GM18951 (cell line): ENCODE results near the gene AUTS2.

Source experiments
- POLR2A ChIP-seq: IDR thresholded peaks from 4 replicates; pipeline ENCODE4 v1.6.1; 2011; ENCODE audit warnings: mild to moderate bottlenecking; ENCODE audit not compliant: insufficient read length, insufficient read depth; ENCODE audit errors: extremely low read depth
- in situ Hi-C: fragments of 300-500 bp; cut with MboI; formaldehyde crosslinking; loops from one replicate; pipeline ENCODE4 v1.12.0; 2022; ENCODE audit warnings: low sequenced_read_pairs, mixed read lengths, inconsistent platforms; ENCODE audit not compliant: unreplicated experiment

Gene AUTS2

GRCh38 chr7:70781922-70782311 is 1183.6 kb downstream of the AUTS2 start:
- in situ Hi-C loops = no loop called here

DNA sequence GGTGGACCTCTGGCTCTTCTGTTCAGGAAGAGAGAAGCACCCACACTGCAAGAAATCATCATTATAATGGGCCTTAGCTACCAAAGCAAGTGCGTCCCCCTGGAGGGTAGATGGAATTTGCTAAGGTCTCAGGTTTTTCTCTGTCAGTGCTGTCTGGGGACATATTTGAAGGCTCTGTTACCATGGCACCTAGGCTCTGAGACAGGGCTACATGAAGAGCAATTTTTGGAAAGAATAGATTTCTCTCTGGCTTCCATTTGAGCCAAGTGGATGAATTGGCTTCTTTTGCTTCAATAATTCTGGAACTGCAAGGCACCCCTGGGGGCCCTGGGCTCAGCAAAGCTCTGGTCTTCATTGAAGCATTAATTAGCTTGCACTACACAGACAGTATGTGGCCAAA is 1184.5 kb downstream of the AUTS2 start:
- in situ Hi-C loops = no loop called here
- TF ChIP-seq POLR2A = no peak

More at GRCh38 chr7:70781922-70782311, 1183.6 kb downstream of the AUTS2 start:
- TF ChIP-seq POLR2A = no peak

- in situ Hi-C loops = no loop called here
- no peak for TF ChIP-seq POLR2A
Measured at GRCh38 chr7:70785427-70785826, 1187.2 kb downstream of the AUTS2 start.

DNA sequence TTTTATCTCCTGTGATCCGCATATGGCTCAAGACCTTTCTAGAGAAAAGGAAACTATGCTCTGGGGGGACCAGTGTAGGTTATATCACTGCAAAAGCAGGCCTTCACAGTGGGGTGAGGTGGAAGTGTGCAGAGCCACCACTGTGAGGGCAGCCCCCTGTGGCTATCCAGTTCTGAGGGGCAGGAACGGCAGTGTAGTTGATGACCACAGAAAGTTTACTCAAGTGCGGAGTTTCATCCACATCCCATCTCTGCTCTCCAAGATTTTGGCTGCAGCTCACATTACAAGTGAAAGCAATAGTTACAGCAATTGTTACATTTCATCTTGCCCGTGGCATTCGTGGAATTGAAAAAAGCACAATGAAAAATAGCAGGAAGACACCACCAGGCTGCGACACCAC is 1187.8 kb downstream of the AUTS2 start:
- TF ChIP-seq POLR2A = no peak

DNA sequence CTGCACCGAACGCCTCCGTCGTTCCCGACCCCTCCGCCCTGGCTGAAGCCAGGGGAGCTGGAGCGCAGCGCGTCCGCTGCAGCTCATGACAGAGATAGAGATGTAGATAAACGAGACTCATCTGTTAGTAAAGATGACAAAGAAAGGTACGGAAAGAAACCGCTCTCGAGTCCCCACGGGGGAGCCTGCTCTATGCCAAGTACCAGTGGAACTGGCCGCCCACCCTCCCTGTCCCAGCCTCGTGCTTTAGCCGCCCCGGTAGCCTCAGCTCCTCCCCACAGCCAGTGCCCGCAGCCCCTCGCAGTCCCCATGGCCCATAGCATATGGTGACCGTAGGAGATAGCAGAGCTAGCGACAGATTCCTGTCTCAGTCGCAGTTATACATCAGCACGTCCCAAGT is 1189.0 kb downstream of the AUTS2 start:
- in situ Hi-C loops = no loop called here
- TF ChIP-seq POLR2A = no peak

More for the DNA sequence above, 1187.8 kb downstream of the AUTS2 start:
- in situ Hi-C loops = no loop called here

DNA sequence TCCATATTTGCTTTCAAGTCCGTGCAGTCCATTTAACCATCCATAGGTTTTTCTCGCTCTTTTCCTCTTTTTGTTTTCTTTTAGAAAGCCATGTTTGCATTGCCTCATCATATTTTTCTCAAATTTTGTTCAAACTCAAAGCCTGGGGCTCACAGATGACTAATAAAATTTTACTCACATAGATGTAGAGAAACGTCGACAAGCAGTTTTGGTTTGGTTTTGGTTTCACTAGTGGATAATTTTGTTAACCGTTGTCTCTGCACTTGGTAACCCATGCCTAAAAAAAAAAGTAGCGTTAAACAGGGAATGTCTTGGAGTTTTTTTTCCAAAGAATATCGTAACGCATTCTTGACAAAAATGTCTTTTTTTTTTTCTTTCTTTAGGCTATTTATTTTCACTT is 1189.5 kb downstream of the AUTS2 start:
- in situ Hi-C loops = no loop called here
- no peak for TF ChIP-seq POLR2A

- in situ Hi-C loops = no loop called here
- TF ChIP-seq POLR2A = no peak
Measured at GRCh38 chr7:70788276-70788675, 1190.0 kb downstream of the AUTS2 start.

DNA sequence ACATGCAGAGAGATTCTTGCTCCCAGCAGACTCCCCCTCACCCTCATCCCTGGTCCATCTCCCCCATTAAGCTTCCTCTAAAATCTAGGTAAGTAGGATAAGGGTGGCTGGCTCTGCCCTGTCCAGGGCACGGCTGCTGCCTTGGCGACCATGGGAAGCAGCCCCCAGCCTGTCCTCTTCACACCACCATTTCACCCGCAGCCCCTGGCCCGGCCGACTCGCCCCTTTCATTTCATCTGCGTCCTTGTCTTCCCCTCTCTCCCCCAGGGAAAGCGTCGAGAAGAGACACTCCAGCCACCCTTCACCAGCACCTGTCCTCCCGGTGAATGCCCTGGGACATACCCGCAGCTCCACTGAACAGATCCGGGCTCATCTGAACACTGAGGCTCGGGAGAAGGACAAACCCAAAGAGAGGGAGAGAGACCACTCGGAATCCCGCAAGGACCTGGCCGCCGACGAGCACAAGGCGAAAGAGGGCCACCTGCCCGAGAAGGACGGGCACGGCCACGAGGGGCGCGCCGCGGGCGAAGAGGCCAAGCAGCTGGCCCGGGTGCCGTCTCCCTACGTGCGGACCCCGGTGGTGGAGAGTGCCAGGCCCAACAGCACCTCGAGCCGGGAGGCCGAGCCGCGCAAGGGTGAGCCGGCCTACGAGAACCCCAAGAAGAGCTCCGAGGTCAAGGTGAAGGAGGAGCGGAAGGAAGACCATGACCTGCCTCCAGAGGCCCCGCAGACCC is 1191.4 kb downstream of the AUTS2 start:
- no peak for TF ChIP-seq POLR2A
- in situ Hi-C loops = no loop called here

- in situ Hi-C loops = no loop called here
- no peak for TF ChIP-seq POLR2A
Measured at GRCh38 chr7:70790215-70791073, 1192.2 kb downstream of the AUTS2 start.

GRCh38 chr7:70791341-70791740 is 1193.1 kb downstream of the AUTS2 start:
- in situ Hi-C loops = no loop called here
- no peak for TF ChIP-seq POLR2A

DNA sequence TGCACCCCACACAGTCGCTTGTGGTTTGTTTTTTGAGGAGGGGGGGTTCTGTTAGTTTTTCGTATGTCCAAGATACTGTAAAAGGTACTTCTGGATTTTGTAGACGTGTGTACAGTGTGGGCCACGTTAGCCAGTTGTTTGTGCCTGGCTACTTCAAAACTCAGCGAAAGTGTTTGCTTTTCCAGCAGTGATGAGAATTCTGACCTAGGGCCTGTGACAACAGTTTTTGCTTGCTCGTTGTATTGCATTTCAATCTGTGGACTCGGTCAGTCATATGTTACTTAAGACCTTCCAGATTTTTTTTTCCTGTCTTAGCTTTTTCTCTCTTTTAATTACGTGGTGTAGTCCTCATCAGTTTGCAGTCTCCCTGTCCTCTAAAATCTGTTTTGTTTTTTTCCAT is 1194.8 kb downstream of the AUTS2 start:
- TF ChIP-seq POLR2A = no peak
- in situ Hi-C loops = no loop called here

DNA sequence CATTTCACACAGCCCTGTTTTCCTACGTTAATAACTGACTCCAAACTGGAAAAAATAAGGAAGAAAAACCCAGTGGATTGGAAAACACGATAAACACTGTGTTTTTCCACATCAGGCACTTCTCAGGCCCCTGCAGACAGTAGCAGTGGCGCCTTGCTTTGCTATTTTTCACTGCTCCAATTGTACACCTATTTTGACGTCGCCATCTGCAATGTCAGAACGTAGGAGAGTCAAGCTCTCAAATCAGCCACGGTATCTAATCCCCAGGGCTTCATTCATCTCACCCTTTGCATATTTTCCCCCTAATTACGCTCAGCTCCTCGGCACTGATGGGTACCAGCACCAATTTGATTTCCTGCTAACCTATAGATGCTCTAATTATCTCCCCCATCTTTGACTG is 1195.5 kb downstream of the AUTS2 start:
- no peak for TF ChIP-seq POLR2A
- in situ Hi-C loops = no loop called here

DNA sequence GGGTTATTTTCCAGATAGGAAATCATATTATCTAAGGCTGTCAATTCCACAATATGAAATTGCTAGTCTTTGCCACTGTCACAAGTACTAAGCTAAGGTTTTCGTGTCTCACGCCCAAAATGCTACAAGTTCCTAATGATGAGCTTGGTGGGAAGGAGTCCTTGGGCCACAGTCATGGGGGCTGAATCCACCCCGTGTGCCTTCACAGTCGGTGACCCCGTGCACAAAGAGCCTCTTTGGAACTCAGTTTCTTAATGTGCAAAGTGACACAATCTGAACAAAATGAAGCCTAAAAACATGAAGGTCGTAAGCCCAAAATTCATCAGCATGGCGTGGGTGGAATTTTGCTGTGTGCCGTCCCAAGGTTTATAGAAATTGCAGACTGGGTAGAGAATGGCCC is 1196.7 kb downstream of the AUTS2 start:
- in situ Hi-C loops = no loop called here
- no peak for TF ChIP-seq POLR2A

DNA sequence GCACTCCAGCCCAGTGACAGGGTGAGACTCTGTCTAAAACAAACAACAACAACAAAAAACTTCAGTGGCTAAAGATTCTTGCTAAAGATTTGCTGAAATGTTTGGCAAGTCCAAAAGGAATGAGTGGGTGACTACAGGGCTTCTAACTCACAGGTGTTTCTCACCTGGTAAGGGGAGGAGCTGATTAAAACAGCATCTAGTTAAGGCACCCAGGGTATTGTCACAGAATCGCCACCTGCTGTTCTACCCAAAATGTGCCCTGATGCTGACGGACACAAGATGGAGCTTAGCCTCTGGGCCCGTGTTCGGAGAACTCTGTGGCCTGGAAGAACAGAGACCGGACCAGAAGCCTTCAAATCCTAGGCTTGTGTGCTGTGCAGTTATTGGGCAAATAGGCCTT is 1197.7 kb downstream of the AUTS2 start:
- in situ Hi-C loops = no loop called here
- TF ChIP-seq POLR2A = no peak
